Panc1 (cell line): ENCODE measurements around the gene PGLYRP2. TPM values are rescaled to one million over a fixed set of nuclear protein-coding genes. Genes with fewer than 3 reads are reported as not detected.

Source experiments
- ATAC-seq: fragments of 200-7000 bp; cut with Tn5 transposase; 2 replicates; pipeline ENCODE4 v1.9.1; 2020; ENCODE audit warnings: mild to moderate bottlenecking, moderate library complexity
- BruUV-seq: library from RNA; stranded (reverse); fragments of 400-500 nt; replicated peaks from 2 replicates; lab custom pipeline; 2021; lab: Mats Ljungman, UMichigan
- CTCF ChIA-PET: fragments of 300-600 bp; sonication (Branson Sonifier 250); formaldehyde crosslinking; loops from one replicate; lab custom pipeline; 2022; ENCODE audit warnings: antibody characterized with exemption; lab: Charles Lee
- POLR2A ChIA-PET: fragments of 300-600 bp; sonication (Branson Sonifier 250); formaldehyde crosslinking; loops from one replicate; lab custom pipeline; 2022; ENCODE audit warnings: antibody characterized with exemption; lab: Charles Lee
- DNase-seq: peaks from one replicate; pipeline ENCODE4 v3.0.0-alpha.2; 2010; ENCODE audit warnings: low read depth, low spot score
- H3K27ac ChIP-seq: 2 replicates; pipeline ENCODE4 v1.5.1; 2011; ENCODE audit warnings: mild to moderate bottlenecking, low read length, inconsistent platforms
- H3K27me3 ChIP-seq: fragments of 200-500 bp; sonication (Bioruptor generic); 2 replicates; pipeline ENCODE4 v1.6.0; 2014; ENCODE audit warnings: low read length, inconsistent platforms; ENCODE audit not compliant: control insufficient read depth, insufficient read depth
- H3K36me3 ChIP-seq: fragments of 200-500 bp; sonication (Bioruptor generic); 2 replicates; pipeline ENCODE4 v1.5.1; 2014; ENCODE audit warnings: inconsistent platforms, mild to moderate bottlenecking, low read length, moderate library complexity; ENCODE audit not compliant: control insufficient read depth, insufficient read depth
- H3K4me1 ChIP-seq: 2 replicates; pipeline ENCODE4 v1.5.1; 2011; ENCODE audit warnings: inconsistent platforms, mild to moderate bottlenecking, low read length, moderate library complexity; ENCODE audit not compliant: control insufficient read depth, insufficient read depth
- H3K4me3 ChIP-seq, 2 experiments: 2 replicates each; pipeline ENCODE4 v1.5.1; 2011 to 2012; ENCODE audit warnings: low read depth in 2 of 2, low read length in 2 of 2, mild to moderate bottlenecking in 2 of 2, inconsistent platforms in 1 of 2, moderate library complexity in 1 of 2
- H3K9me3 ChIP-seq: fragments of 200-500 bp; sonication (Bioruptor generic); 2 replicates; pipeline ENCODE4 v1.5.1; 2014; ENCODE audit warnings: low read depth, mild to moderate bottlenecking, inconsistent platforms, low read length, moderate library complexity; ENCODE audit not compliant: control insufficient read depth, insufficient read depth
- POLR2AphosphoS5 ChIP-seq: IDR thresholded peaks from 2 replicates; pipeline ENCODE4 v1.6.1; 2012; ENCODE audit warnings: mild to moderate bottlenecking, low read depth, low read length, moderate library complexity
- SIN3A ChIP-seq: IDR thresholded peaks from 2 replicates; pipeline ENCODE4 v1.6.1; 2012; ENCODE audit warnings: low read depth, mild to moderate bottlenecking, low read length, moderate library complexity, borderline replicate concordance; ENCODE audit not compliant: insufficient read depth
- TCF7L2 ChIP-seq: IDR thresholded peaks from 2 replicates; pipeline ENCODE4 v1.6.1; 2011; ENCODE audit warnings: mild to moderate bottlenecking, low read depth, low read length, inconsistent platforms
- in situ Hi-C: cut with HindIII; loops from 2 replicates; pipeline ENCODE4 v1.10.0; 2016; ENCODE audit warnings: low sequenced_read_pairs, low pct_unique_long_range_greater_than_20kb
- intact Hi-C: fragments of 100-400 bp; cut with micrococcal nuclease; formaldehyde crosslinking; loops from one replicate; pipeline ENCODE4 v1.10.0; 2022; ENCODE audit not compliant: unreplicated experiment
- total RNA-seq: library from RNA; stranded (reverse); gene quantifications from one replicate; pipeline ENCODE4 v1.2.1, GENCODE V29; 2021; ENCODE audit not compliant: unreplicated experiment
- TF ChIP-seq, protein P1 (sequence below): fragments of 450-650 bp; IDR thresholded peaks from 2 replicates; pipeline ENCODE4 v1.5.1; 2017; ENCODE audit warnings: mild to moderate bottlenecking
- TF ChIP-seq, protein P2 (sequence below), 2 experiments: IDR thresholded peaks; 2 replicates each; pipeline ENCODE4 v1.6.1; 2011 to 2012; ENCODE audit warnings: low read depth in 2 of 2, control low read depth in 1 of 2, low read length in 1 of 2, mild to moderate bottlenecking in 1 of 2, moderate library complexity in 1 of 2; ENCODE audit not compliant: insufficient read depth in 1 of 2

Gene PGLYRP2
- total RNA-seq, 1 experiment from 2014 or later: not detected

DNA sequence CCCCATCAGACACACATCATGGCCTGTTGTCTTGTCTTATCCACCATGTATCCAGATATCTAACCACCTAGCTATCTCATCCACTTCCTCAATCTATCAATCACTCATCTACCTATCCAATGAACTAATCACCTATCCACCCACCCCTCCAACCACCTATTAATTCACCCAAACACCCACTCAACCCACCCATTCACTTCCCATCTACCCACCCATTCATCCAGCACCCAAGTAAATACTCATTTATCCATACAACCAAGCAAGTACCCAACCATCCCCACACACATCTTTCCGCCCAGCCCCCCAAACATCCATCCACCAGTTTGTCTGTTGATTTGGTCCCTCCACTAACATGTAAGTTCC, 28.8 kb downstream of the PGLYRP2 start:
- CTCF ChIA-PET: no interaction called here
- H3K9me3 ChIP-seq: no peaks in the 10 kb centered on the region
- no peaks in the 10 kb centered on the region for H3K27me3 ChIP-seq
- POLR2A ChIA-PET: interaction anchor here (0.6 kb wide), 1 partner anchor 1002 kb away, joined by 15 read pairs; no protein-coding TSS in a partner anchor
- BruUV-seq: no TSS peak
- H3K4me3 ChIP-seq: no peak overlapping the region; a peak in 1 of 4 replicates
- in situ Hi-C loops (no loop called here), intact Hi-C loops (no loop called here)
- DNase-seq (no peak), ATAC-seq (no peak)
- no peak overlapping the region for H3K27ac ChIP-seq
- H3K36me3 ChIP-seq: no peaks in the 10 kb centered on the region
- H3K4me1 ChIP-seq: no peaks in the 10 kb centered on the region; the same call in 1 of the 2 replicates
- TF ChIP-seq, protein P1, sequence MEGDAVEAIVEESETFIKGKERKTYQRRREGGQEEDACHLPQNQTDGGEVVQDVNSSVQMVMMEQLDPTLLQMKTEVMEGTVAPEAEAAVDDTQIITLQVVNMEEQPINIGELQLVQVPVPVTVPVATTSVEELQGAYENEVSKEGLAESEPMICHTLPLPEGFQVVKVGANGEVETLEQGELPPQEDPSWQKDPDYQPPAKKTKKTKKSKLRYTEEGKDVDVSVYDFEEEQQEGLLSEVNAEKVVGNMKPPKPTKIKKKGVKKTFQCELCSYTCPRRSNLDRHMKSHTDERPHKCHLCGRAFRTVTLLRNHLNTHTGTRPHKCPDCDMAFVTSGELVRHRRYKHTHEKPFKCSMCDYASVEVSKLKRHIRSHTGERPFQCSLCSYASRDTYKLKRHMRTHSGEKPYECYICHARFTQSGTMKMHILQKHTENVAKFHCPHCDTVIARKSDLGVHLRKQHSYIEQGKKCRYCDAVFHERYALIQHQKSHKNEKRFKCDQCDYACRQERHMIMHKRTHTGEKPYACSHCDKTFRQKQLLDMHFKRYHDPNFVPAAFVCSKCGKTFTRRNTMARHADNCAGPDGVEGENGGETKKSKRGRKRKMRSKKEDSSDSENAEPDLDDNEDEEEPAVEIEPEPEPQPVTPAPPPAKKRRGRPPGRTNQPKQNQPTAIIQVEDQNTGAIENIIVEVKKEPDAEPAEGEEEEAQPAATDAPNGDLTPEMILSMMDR: no peak
- TF ChIP-seq, protein P2, sequence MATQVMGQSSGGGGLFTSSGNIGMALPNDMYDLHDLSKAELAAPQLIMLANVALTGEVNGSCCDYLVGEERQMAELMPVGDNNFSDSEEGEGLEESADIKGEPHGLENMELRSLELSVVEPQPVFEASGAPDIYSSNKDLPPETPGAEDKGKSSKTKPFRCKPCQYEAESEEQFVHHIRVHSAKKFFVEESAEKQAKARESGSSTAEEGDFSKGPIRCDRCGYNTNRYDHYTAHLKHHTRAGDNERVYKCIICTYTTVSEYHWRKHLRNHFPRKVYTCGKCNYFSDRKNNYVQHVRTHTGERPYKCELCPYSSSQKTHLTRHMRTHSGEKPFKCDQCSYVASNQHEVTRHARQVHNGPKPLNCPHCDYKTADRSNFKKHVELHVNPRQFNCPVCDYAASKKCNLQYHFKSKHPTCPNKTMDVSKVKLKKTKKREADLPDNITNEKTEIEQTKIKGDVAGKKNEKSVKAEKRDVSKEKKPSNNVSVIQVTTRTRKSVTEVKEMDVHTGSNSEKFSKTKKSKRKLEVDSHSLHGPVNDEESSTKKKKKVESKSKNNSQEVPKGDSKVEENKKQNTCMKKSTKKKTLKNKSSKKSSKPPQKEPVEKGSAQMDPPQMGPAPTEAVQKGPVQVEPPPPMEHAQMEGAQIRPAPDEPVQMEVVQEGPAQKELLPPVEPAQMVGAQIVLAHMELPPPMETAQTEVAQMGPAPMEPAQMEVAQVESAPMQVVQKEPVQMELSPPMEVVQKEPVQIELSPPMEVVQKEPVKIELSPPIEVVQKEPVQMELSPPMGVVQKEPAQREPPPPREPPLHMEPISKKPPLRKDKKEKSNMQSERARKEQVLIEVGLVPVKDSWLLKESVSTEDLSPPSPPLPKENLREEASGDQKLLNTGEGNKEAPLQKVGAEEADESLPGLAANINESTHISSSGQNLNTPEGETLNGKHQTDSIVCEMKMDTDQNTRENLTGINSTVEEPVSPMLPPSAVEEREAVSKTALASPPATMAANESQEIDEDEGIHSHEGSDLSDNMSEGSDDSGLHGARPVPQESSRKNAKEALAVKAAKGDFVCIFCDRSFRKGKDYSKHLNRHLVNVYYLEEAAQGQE (IDR thresholded peaks at IDR 0.05; ENCODE audit: insufficient read depth in 1 of 2, low read depth in 2 of 2, low read length in 1 of 2): no peak
- TF ChIP-seq SIN3A (no peak), TCF7L2 (no peak), POLR2AphosphoS5 (no peak)

DNA sequence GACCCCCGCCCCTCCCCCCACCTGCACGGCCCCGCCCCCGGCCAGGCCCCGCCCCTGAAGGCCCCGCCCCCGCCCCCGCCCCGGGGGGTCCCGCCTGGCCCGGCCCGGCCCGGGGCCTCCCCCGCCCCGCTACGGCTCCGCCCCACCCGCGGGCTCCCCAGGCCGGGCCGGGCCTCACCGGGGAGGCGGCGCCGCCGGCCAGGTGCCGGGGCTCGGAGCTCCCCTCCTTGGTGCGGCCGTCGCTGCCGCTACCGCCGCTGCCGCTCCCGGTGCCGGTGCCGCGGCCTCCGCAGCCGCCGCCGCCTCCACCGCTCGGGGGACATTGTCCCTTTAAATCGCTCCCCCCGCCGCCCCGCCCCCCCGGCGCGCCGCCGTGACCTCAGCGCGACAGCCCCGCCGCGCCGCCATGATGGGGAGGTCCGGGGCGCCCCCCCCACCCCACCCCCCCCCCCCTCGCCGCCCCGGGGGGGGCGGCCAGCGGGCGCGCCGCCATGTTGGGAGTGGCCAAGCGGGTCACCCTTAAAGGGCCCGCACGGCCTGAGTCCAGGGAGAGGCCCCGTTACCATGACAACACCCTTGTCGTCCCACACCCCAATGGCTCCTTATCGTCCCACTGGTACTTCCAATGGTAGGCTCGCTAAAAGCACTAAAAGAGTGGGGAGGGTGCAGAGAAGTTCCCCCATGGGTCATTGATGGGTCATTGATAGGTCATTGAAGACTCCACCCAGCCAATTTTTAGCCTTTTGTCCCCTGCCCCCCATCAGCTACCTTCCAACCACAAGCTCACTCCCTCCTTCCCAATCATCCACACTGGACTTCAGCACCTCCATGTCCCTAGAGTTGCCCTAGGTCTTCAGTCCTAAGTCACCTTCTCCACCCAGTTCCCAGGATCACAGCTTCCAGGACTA, 29.4 kb downstream of the PGLYRP2 start, which contains the start of gene WIZ:
WIZ (minus strand) TSS at position 337 of the 908 bp plus-strand sequence. CDS start 1,649 bp downstream, outside the sequence.
- POLR2A ChIA-PET: interaction anchor here (0.6 kb wide), 1 partner anchor 1003 kb away, joined by 15 read pairs; no protein-coding TSS in a partner anchor
- Histone ChIP-seq H3K4me3 (peak within 1 kb of the TSS; percentile 47 to 54), H3K27ac (0 out of 2 replicates have a peak within 1 kb of the TSS, but pooled peaks have one; percentile 69), H3K36me3 (no peaks in the 10 kb centered on the region), H3K9me3 (no peaks in the 10 kb centered on the region), H3K27me3 (no peaks in the 10 kb centered on the region), H3K4me1 (no peaks in the 10 kb centered on the region; the same call in 1 of the 2 replicates)
- CTCF ChIA-PET: no interaction called here
- BruUV-seq: no TSS peak
- intact Hi-C loops: no loop called here
- in situ Hi-C loops: no loop called here
- DNase-seq: no peak
- TF ChIP-seq POLR2AphosphoS5 (no peak), TCF7L2 (no peak), SIN3A (no peak)
- TF ChIP-seq, protein P2 (IDR thresholded peaks at IDR 0.05; ENCODE audit: insufficient read depth in 1 of 2, low read depth in 2 of 2, low read length in 1 of 2): no peak
- TF ChIP-seq, protein P1: no peak
- peak; percentile 80 for ATAC-seq
